ENCODE results near the gene VRK3. TPM values are rescaled to one million over a fixed set of nuclear protein-coding genes. Genes with fewer than 3 reads are reported as not detected.

The VRK3 gene
- total and polyA plus RNA-seq, 4 donors: 16.2 to 23.6 (median 20.3) TPM

GRCh38 chr19:49951806-49952478 lies 73.2 kb downstream of the VRK3 start:
- H3K27ac ChIP-seq (ENCODE audit: low read depth in 1 of 2, low read length in 2 of 2): no peak overlapping the region

GRCh38 chr19:49950956-49951526 lies 74.1 kb downstream of the VRK3 start:
- H3K9ac ChIP-seq (ENCODE audit: low read depth in 1 of 2, low read length in 2 of 2): no peak overlapping the region
- WGBS: 81% methylated on average over 13 of the region's 13 CpGs
- no peaks in the 10 kb centered on the region for H3K27me3 ChIP-seq (ENCODE audit: control insufficient read depth in 4 of 4, insufficient read depth in 4 of 4, low read length in 3 of 4)
- H3K36me3 ChIP-seq (ENCODE audit: control insufficient read depth in 4 of 4, insufficient read depth in 3 of 4, low read depth in 1 of 4, low read length in 3 of 4): no peaks in the 10 kb centered on the region
- H3K27ac ChIP-seq (ENCODE audit: low read depth in 1 of 2, low read length in 2 of 2): no peak overlapping the region
- no peak for TF ChIP-seq FOXA2 (IDR thresholded peaks at IDR 0.05)
- no peak for TF ChIP-seq YY1 (IDR thresholded peaks at IDR 0.05)
- no peaks in the 10 kb centered on the region for H3K9me3 ChIP-seq (ENCODE audit: control insufficient read depth in 4 of 4, low read length in 3 of 4)
- H3K4me1 ChIP-seq (ENCODE audit: control insufficient read depth in 4 of 4, insufficient read depth in 4 of 4, low read length in 3 of 4): peaks cover 0 to 18% (median 18%) of the 10 kb centered on the region in 4 donors
- no peak for DNase-seq (ENCODE audit: low spot score)
- H3K4me3 ChIP-seq (ENCODE audit: low read depth in 1 of 3, low read length in 3 of 3): no peak overlapping the region

More at GRCh38 chr19:49951806-49952478, 73.2 kb downstream of the VRK3 start:
- Histone ChIP-seq H3K4me1 (ENCODE audit: control insufficient read depth in 4 of 4, insufficient read depth in 4 of 4, low read length in 3 of 4) (peaks cover 0 to 18% (median 18%) of the 10 kb centered on the region in 4 donors), H3K9ac (ENCODE audit: low read depth in 1 of 2, low read length in 2 of 2) (no peak overlapping the region), H3K4me3 (ENCODE audit: low read depth in 1 of 3, low read length in 3 of 3) (no peak overlapping the region), H3K9me3 (ENCODE audit: control insufficient read depth in 4 of 4, low read length in 3 of 4) (no peaks in the 10 kb centered on the region), H3K36me3 (ENCODE audit: control insufficient read depth in 4 of 4, insufficient read depth in 3 of 4, low read depth in 1 of 4, low read length in 3 of 4) (no peaks in the 10 kb centered on the region), H3K27me3 (ENCODE audit: control insufficient read depth in 4 of 4, insufficient read depth in 4 of 4, low read length in 3 of 4) (no peaks in the 10 kb centered on the region)
- WGBS: 85% methylated on average over 9 of the region's 9 CpGs
- DNase-seq (ENCODE audit: low spot score): no peak
- TF ChIP-seq HNF4G (IDR thresholded peaks at IDR 0.05) (no peak), FOXA2 (IDR thresholded peaks at IDR 0.05) (no peak), NR2F2 (IDR thresholded peaks at IDR 0.05) (no peak), YY1 (IDR thresholded peaks at IDR 0.05) (no peak), JUND (IDR thresholded peaks at IDR 0.05) (no peak), SP1 (IDR thresholded peaks at IDR 0.05) (no peak), HNF4A (conservative IDR thresholded peaks at IDR 0.05) (no peak), TAF1 (conservative IDR thresholded peaks at IDR 0.05) (no peak), RXRA (IDR thresholded peaks at IDR 0.05) (no peak), RAD21 (IDR thresholded peaks at IDR 0.05) (no peak), GABPA (IDR thresholded peaks at IDR 0.05 in 1 of 2, conservative IDR thresholded peaks at IDR 0.05 in 1 of 2) (no peak), FOXA1 (IDR thresholded peaks at IDR 0.05) (no peak)
- TF ChIP-seq, protein P1, sequence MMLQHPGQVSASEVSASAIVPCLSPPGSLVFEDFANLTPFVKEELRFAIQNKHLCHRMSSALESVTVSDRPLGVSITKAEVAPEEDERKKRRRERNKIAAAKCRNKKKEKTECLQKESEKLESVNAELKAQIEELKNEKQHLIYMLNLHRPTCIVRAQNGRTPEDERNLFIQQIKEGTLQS (IDR thresholded peaks at IDR 0.05): no peak
- TF ChIP-seq, protein P2, sequence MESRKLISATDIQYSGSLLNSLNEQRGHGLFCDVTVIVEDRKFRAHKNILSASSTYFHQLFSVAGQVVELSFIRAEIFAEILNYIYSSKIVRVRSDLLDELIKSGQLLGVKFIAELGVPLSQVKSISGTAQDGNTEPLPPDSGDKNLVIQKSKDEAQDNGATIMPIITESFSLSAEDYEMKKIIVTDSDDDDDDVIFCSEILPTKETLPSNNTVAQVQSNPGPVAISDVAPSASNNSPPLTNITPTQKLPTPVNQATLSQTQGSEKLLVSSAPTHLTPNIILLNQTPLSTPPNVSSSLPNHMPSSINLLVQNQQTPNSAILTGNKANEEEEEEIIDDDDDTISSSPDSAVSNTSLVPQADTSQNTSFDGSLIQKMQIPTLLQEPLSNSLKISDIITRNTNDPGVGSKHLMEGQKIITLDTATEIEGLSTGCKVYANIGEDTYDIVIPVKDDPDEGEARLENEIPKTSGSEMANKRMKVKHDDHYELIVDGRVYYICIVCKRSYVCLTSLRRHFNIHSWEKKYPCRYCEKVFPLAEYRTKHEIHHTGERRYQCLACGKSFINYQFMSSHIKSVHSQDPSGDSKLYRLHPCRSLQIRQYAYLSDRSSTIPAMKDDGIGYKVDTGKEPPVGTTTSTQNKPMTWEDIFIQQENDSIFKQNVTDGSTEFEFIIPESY (IDR thresholded peaks at IDR 0.05): no peak
- TF ChIP-seq, protein P3, sequence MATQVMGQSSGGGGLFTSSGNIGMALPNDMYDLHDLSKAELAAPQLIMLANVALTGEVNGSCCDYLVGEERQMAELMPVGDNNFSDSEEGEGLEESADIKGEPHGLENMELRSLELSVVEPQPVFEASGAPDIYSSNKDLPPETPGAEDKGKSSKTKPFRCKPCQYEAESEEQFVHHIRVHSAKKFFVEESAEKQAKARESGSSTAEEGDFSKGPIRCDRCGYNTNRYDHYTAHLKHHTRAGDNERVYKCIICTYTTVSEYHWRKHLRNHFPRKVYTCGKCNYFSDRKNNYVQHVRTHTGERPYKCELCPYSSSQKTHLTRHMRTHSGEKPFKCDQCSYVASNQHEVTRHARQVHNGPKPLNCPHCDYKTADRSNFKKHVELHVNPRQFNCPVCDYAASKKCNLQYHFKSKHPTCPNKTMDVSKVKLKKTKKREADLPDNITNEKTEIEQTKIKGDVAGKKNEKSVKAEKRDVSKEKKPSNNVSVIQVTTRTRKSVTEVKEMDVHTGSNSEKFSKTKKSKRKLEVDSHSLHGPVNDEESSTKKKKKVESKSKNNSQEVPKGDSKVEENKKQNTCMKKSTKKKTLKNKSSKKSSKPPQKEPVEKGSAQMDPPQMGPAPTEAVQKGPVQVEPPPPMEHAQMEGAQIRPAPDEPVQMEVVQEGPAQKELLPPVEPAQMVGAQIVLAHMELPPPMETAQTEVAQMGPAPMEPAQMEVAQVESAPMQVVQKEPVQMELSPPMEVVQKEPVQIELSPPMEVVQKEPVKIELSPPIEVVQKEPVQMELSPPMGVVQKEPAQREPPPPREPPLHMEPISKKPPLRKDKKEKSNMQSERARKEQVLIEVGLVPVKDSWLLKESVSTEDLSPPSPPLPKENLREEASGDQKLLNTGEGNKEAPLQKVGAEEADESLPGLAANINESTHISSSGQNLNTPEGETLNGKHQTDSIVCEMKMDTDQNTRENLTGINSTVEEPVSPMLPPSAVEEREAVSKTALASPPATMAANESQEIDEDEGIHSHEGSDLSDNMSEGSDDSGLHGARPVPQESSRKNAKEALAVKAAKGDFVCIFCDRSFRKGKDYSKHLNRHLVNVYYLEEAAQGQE (IDR thresholded peaks at IDR 0.05): no peak
- TF ChIP-seq, protein P4, sequence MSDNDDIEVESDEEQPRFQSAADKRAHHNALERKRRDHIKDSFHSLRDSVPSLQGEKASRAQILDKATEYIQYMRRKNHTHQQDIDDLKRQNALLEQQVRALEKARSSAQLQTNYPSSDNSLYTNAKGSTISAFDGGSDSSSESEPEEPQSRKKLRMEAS (IDR thresholded peaks at IDR 0.05): no peak

All from liver (tissue), 9 donors.